ENCODE data around the gene SLC11A1.

The SLC11A1 gene

GRCh38 chr2:218344755-218345417 lies 37.2 kb upstream of the SLC11A1 start:
- no peak for DNase-seq (ENCODE audit: insufficient read length, low spot score)
- no peak for TF ChIP-seq POLR2A (IDR thresholded peaks at IDR 0.05; ENCODE audit: low read depth, low read length)
- TF ChIP-seq SPI1 (IDR thresholded peaks at IDR 0.05; ENCODE audit: low read depth, low read length) = no peak
- no peak for TF ChIP-seq POLR2AphosphoS5 (IDR thresholded peaks at IDR 0.05; ENCODE audit: low read depth, low read length)
- no peak for TF ChIP-seq POU2F2 (IDR thresholded peaks at IDR 0.05; ENCODE audit: low read depth, low read length)
- TF ChIP-seq PAX5 (IDR thresholded peaks at IDR 0.05; ENCODE audit: insufficient read depth, low read length, severe bottlenecking) = no peak
- no peak for TF ChIP-seq TAF1 (IDR thresholded peaks at IDR 0.05; ENCODE audit: low read depth, low read length)
- FAIRE-seq = no peak

- no peak for FAIRE-seq
- no peak for TF ChIP-seq SPI1 (IDR thresholded peaks at IDR 0.05; ENCODE audit: low read depth, low read length)
- no peak for TF ChIP-seq POLR2A (IDR thresholded peaks at IDR 0.05; ENCODE audit: low read depth, low read length)
- TF ChIP-seq POLR2AphosphoS5 (IDR thresholded peaks at IDR 0.05; ENCODE audit: low read depth, low read length) = no peak
- no peak for TF ChIP-seq PAX5 (IDR thresholded peaks at IDR 0.05; ENCODE audit: insufficient read depth, low read length, severe bottlenecking)
- no peak for DNase-seq (ENCODE audit: insufficient read length, low spot score)
These were observed 36.4 kb upstream of the SLC11A1 start for GRCh38 chr2:218345491-218346236.

GRCh38 chr2:218347172-218347571 lies 34.9 kb upstream of the SLC11A1 start:
- no peak for DNase-seq (ENCODE audit: insufficient read length, low spot score)
- TF ChIP-seq POU2F2 (IDR thresholded peaks at IDR 0.05; ENCODE audit: low read depth, low read length) (no peak), POLR2A (IDR thresholded peaks at IDR 0.05; ENCODE audit: low read depth, low read length) (no peak), SPI1 (IDR thresholded peaks at IDR 0.05; ENCODE audit: low read depth, low read length) (no peak), TAF1 (IDR thresholded peaks at IDR 0.05; ENCODE audit: low read depth, low read length) (no peak), POLR2AphosphoS5 (IDR thresholded peaks at IDR 0.05; ENCODE audit: low read depth, low read length) (no peak), PAX5 (IDR thresholded peaks at IDR 0.05; ENCODE audit: insufficient read depth, low read length, severe bottlenecking) (no peak)
- FAIRE-seq = no peak

- FAIRE-seq (no peak), DNase-seq (ENCODE audit: insufficient read length, low spot score) (no peak)
- TF ChIP-seq POU2F2 (IDR thresholded peaks at IDR 0.05; ENCODE audit: low read depth, low read length) (no peak), POLR2A (IDR thresholded peaks at IDR 0.05; ENCODE audit: low read depth, low read length) (no peak), SPI1 (IDR thresholded peaks at IDR 0.05; ENCODE audit: low read depth, low read length) (no peak), PAX5 (IDR thresholded peaks at IDR 0.05; ENCODE audit: insufficient read depth, low read length, severe bottlenecking) (no peak), TAF1 (IDR thresholded peaks at IDR 0.05; ENCODE audit: low read depth, low read length) (no peak), POLR2AphosphoS5 (IDR thresholded peaks at IDR 0.05; ENCODE audit: low read depth, low read length) (no peak)
These were observed 28.0 kb upstream of the SLC11A1 start for GRCh38 chr2:218354045-218354444.

GRCh38 chr2:218354850-218355443 lies 27.1 kb upstream of the SLC11A1 start:
- TF ChIP-seq POLR2A (IDR thresholded peaks at IDR 0.05; ENCODE audit: low read depth, low read length) (no peak), POLR2AphosphoS5 (IDR thresholded peaks at IDR 0.05; ENCODE audit: low read depth, low read length) (no peak), PAX5 (IDR thresholded peaks at IDR 0.05; ENCODE audit: insufficient read depth, low read length, severe bottlenecking) (no peak), POU2F2 (IDR thresholded peaks at IDR 0.05; ENCODE audit: low read depth, low read length) (no peak), SPI1 (IDR thresholded peaks at IDR 0.05; ENCODE audit: low read depth, low read length) (no peak), TAF1 (IDR thresholded peaks at IDR 0.05; ENCODE audit: low read depth, low read length) (no peak)
- FAIRE-seq (no peak), DNase-seq (ENCODE audit: insufficient read length, low spot score) (no peak)

GRCh38 chr2:218357236-218358177 lies 24.6 kb upstream of the SLC11A1 start:
- FAIRE-seq (no peak), DNase-seq (ENCODE audit: insufficient read length, low spot score) (no peak)
- TF ChIP-seq POLR2AphosphoS5 (IDR thresholded peaks at IDR 0.05; ENCODE audit: low read depth, low read length) = no peak
- no peak for TF ChIP-seq POLR2A (IDR thresholded peaks at IDR 0.05; ENCODE audit: low read depth, low read length)
- TF ChIP-seq PAX5 (IDR thresholded peaks at IDR 0.05; ENCODE audit: insufficient read depth, low read length, severe bottlenecking) = no peak
- no peak for TF ChIP-seq SPI1 (IDR thresholded peaks at IDR 0.05; ENCODE audit: low read depth, low read length)
- TF ChIP-seq TAF1 (IDR thresholded peaks at IDR 0.05; ENCODE audit: low read depth, low read length) = no peak
- no peak for TF ChIP-seq POU2F2 (IDR thresholded peaks at IDR 0.05; ENCODE audit: low read depth, low read length)

- TF ChIP-seq POU2F2 (IDR thresholded peaks at IDR 0.05; ENCODE audit: low read depth, low read length) (no peak), TAF1 (IDR thresholded peaks at IDR 0.05; ENCODE audit: low read depth, low read length) (no peak)
- DNase-seq (ENCODE audit: insufficient read length, low spot score) (no peak), FAIRE-seq (no peak)
These were observed 21.6 kb upstream of the SLC11A1 start for GRCh38 chr2:218360453-218360852.

- TF ChIP-seq POLR2A (IDR thresholded peaks at IDR 0.05; ENCODE audit: low read depth, low read length) = no peak
- no peak for TF ChIP-seq TAF1 (IDR thresholded peaks at IDR 0.05; ENCODE audit: low read depth, low read length)
- TF ChIP-seq SPI1 (IDR thresholded peaks at IDR 0.05; ENCODE audit: low read depth, low read length) = 0 out of 2 replicates have a peak, but pooled peaks have one; percentile 8
- TF ChIP-seq PAX5 (IDR thresholded peaks at IDR 0.05; ENCODE audit: insufficient read depth, low read length, severe bottlenecking) = no peak
- no peak for TF ChIP-seq POLR2AphosphoS5 (IDR thresholded peaks at IDR 0.05; ENCODE audit: low read depth, low read length)
- FAIRE-seq (no peak), DNase-seq (ENCODE audit: insufficient read length, low spot score) (no peak)
These were observed 19.5 kb upstream of the SLC11A1 start for GRCh38 chr2:218362606-218363005.

- FAIRE-seq = no peak
- DNase-seq (ENCODE audit: insufficient read length, low spot score) = no peak
- TF ChIP-seq POLR2AphosphoS5 (IDR thresholded peaks at IDR 0.05; ENCODE audit: low read depth, low read length) (no peak), POU2F2 (IDR thresholded peaks at IDR 0.05; ENCODE audit: low read depth, low read length) (no peak), PAX5 (IDR thresholded peaks at IDR 0.05; ENCODE audit: insufficient read depth, low read length, severe bottlenecking) (no peak), POLR2A (IDR thresholded peaks at IDR 0.05; ENCODE audit: low read depth, low read length) (no peak), SPI1 (IDR thresholded peaks at IDR 0.05; ENCODE audit: low read depth, low read length) (no peak), TAF1 (IDR thresholded peaks at IDR 0.05; ENCODE audit: low read depth, low read length) (no peak)
These were observed 18.3 kb upstream of the SLC11A1 start for GRCh38 chr2:218363736-218364135.

Measured in GM12891 (cell line).